KG1 (cell line): ENCODE results near the gene SUGCT.
A peak's percentile ranks its signal among the peaks of the same experiment; 100 is the strongest.
"Not testable (repeated sequence)": the region's sequence is repeated elsewhere in the genome, so short reads cannot be mapped to it uniquely, and the experiment has no call there.

Experiments used
- DNase-seq: peaks from one replicate; lab custom pipeline; 2025; lab: John Stamatoyannopoulos, UW

SUGCT gene

GRCh38 chr7:40134428-40135316 lies at the start of gene SUGCT, which contains the start of gene MPLKIP:
TSS of gene SUGCT (plus strand) at chr7:40135005.
TSS of gene MPLKIP (minus strand) at chr7:40134622. CDS start at chr7:40134567, 55 bp downstream.
- peak; percentile 98 for DNase-seq

- no peak for DNase-seq
Measured at GRCh38 chr7:40092182-40092581, 42.6 kb upstream of the SUGCT start.

- no peak for DNase-seq
Measured at GRCh38 chr7:40093631-40094350, 41.0 kb upstream of the SUGCT start.

- no peak for DNase-seq
Measured at GRCh38 chr7:40095230-40095629, 39.6 kb upstream of the SUGCT start.

- no peak for DNase-seq
Measured at GRCh38 chr7:40095695-40096327, 39.0 kb upstream of the SUGCT start.

GRCh38 chr7:40097728-40098127 lies 37.1 kb upstream of the SUGCT start:
- DNase-seq = no peak

- no peak for DNase-seq
Measured at GRCh38 chr7:40098810-40099209, 36.0 kb upstream of the SUGCT start.

GRCh38 chr7:40099837-40100236 lies 35.0 kb upstream of the SUGCT start:
- DNase-seq = no peak

GRCh38 chr7:40101201-40101600 lies 33.6 kb upstream of the SUGCT start:
- no peak for DNase-seq

- no peak for DNase-seq
Measured at GRCh38 chr7:40102897-40103296, 31.9 kb upstream of the SUGCT start.

GRCh38 chr7:40105879-40106473 lies 28.8 kb upstream of the SUGCT start:
- DNase-seq = no peak

- DNase-seq = no peak
Measured at GRCh38 chr7:40115936-40116335, 18.9 kb upstream of the SUGCT start.

- not testable (repeated sequence) for DNase-seq
Measured at GRCh38 chr7:40117199-40117598, 17.6 kb upstream of the SUGCT start.

GRCh38 chr7:40118201-40118600 lies 16.6 kb upstream of the SUGCT start:
- DNase-seq = not testable (repeated sequence)

GRCh38 chr7:40120020-40120419 lies 14.8 kb upstream of the SUGCT start:
- DNase-seq = no peak

GRCh38 chr7:40122100-40122939 lies 12.5 kb upstream of the SUGCT start:
- DNase-seq = not testable (repeated sequence)

- no peak for DNase-seq
Measured at GRCh38 chr7:40122940-40123254, 11.9 kb upstream of the SUGCT start.

GRCh38 chr7:40133561-40134427 lies 1.0 kb upstream of the SUGCT start:
- DNase-seq = peak; percentile 54

- DNase-seq = no peak
Measured at GRCh38 chr7:40135317-40135610, 459 bp downstream of the SUGCT start.

- DNase-seq = no peak
Measured at GRCh38 chr7:40137563-40137962, 2.8 kb downstream of the SUGCT start.

- no peak for DNase-seq
Measured at GRCh38 chr7:40138973-40139372, 4.2 kb downstream of the SUGCT start.
